ENCODE results near the gene LRRFIP1. TPM values are rescaled to one million over a fixed set of nuclear protein-coding genes. Genes with fewer than 3 reads are reported as not detected.

LRRFIP1 gene
- total RNA-seq, 3 donors from 2014 or later (not counting 1 experiment from before 2014, with no cell fraction given) = 163 to 207 (median 188) TPM

GRCh38 chr2:237695201-237695780 is 67.9 kb downstream of the LRRFIP1 start:
- H3K36me3 ChIP-seq (ENCODE audit: control insufficient read depth, insufficient read depth, low read length) = no peaks in the 10 kb centered on the region
- WGBS (ENCODE audit: insufficient coverage) = 0% methylated on average over 4 of the region's 7 CpGs
- no peaks in the 10 kb centered on the region for H3K9me3 ChIP-seq (ENCODE audit: control insufficient read depth, insufficient read depth, low read length)
- Mint-ChIP-seq H3K36me3 (no peaks in the 10 kb centered on the region), H3K4me1 (peaks cover 73 to 79% of the 10 kb centered on the region in 2 donors), H3K27me3 (ENCODE audit: low read depth in 2 of 2) (no peaks in the 10 kb centered on the region), H3K4me3 (peak overlapping the region; percentile 98), H3K27ac (peak overlapping the region; percentile 95 to 99), H3K9me3 (no peaks in the 10 kb centered on the region)
- H3K4me1 ChIP-seq (ENCODE audit: control insufficient read depth, insufficient read depth, low read length) = peaks cover 68% of the 10 kb centered on the region
- no peaks in the 10 kb centered on the region for H3K27me3 ChIP-seq (ENCODE audit: control insufficient read depth, insufficient read depth, low read length)
- ATAC-seq (peak in 1 of 3 donors; percentile 1), DNase-seq (peak in 1 of 2 donors; percentile 79)
- intact Hi-C loops (cut with micrococcal nuclease) = loop anchor here (5.0 to 10.0 kb wide), 2 partner anchors 37 to 210 kb away; no protein-coding TSS in a partner anchor
- H3K27ac ChIP-seq (ENCODE audit: low read length) = peak overlapping the region; percentile 93
- TF ChIP-seq CTCF (IDR thresholded peaks at IDR 0.05) = no peak
- peak overlapping the region; percentile 76 for H3K4me3 ChIP-seq (ENCODE audit: low read length)

GRCh38 chr2:237696461-237696860 is 69.1 kb downstream of the LRRFIP1 start:
- H3K4me3 ChIP-seq (ENCODE audit: low read length) = no peak overlapping the region

GRCh38 chr2:237697586-237698357 is 70.4 kb downstream of the LRRFIP1 start:
- intact Hi-C loops (cut with micrococcal nuclease) = loop anchor here (5.0 to 10.0 kb wide), 2 partner anchors 35 to 207 kb away; no protein-coding TSS in a partner anchor
- Histone ChIP-seq H3K4me1 (ENCODE audit: control insufficient read depth, insufficient read depth, low read length) (peaks cover 83% of the 10 kb centered on the region), H3K27me3 (ENCODE audit: control insufficient read depth, insufficient read depth, low read length) (no peaks in the 10 kb centered on the region), H3K4me3 (ENCODE audit: low read length) (no peak overlapping the region), H3K36me3 (ENCODE audit: control insufficient read depth, insufficient read depth, low read length) (no peaks in the 10 kb centered on the region), H3K9me3 (ENCODE audit: control insufficient read depth, insufficient read depth, low read length) (no peaks in the 10 kb centered on the region), H3K27ac (ENCODE audit: low read length) (peak overlapping the region; percentile 4)
- H3K9me3 Mint-ChIP-seq = no peaks in the 10 kb centered on the region
- 24% methylated on average over 11 of the region's 13 CpGs for WGBS (ENCODE audit: insufficient coverage)
- H3K36me3 Mint-ChIP-seq = no peaks in the 10 kb centered on the region
- no peak for ATAC-seq
- H3K27me3 Mint-ChIP-seq (ENCODE audit: low read depth in 2 of 2) = no peaks in the 10 kb centered on the region
- peak overlapping the region; percentile 95 to 99 for H3K27ac Mint-ChIP-seq
- peak overlapping the region; percentile 67 for H3K4me3 Mint-ChIP-seq
- peak in 1 of 2 donors; percentile 59 for DNase-seq
- peaks cover 92 to 96% of the 10 kb centered on the region in 2 donors for H3K4me1 Mint-ChIP-seq
- TF ChIP-seq CTCF (IDR thresholded peaks at IDR 0.05) = no peak

More at GRCh38 chr2:237696461-237696860, 69.1 kb downstream of the LRRFIP1 start:
- Mint-ChIP-seq H3K9me3 (no peaks in the 10 kb centered on the region), H3K36me3 (no peaks in the 10 kb centered on the region), H3K4me3 (peak overlapping the region; percentile 98), H3K27me3 (ENCODE audit: low read depth in 2 of 2) (no peaks in the 10 kb centered on the region), H3K27ac (peak overlapping the region; percentile 95 to 99), H3K4me1 (peaks cover 79 to 83% of the 10 kb centered on the region in 2 donors)
- no peaks in the 10 kb centered on the region for H3K36me3 ChIP-seq (ENCODE audit: control insufficient read depth, insufficient read depth, low read length)
- peaks cover 70% of the 10 kb centered on the region for H3K4me1 ChIP-seq (ENCODE audit: control insufficient read depth, insufficient read depth, low read length)
- no peaks in the 10 kb centered on the region for H3K9me3 ChIP-seq (ENCODE audit: control insufficient read depth, insufficient read depth, low read length)
- 10% methylated on average over 5 of the region's 5 CpGs for WGBS (ENCODE audit: insufficient coverage)
- peak overlapping the region; percentile 93 for H3K27ac ChIP-seq (ENCODE audit: low read length)
- TF ChIP-seq CTCF (IDR thresholded peaks at IDR 0.05) = no peak
- DNase-seq (peak in 1 of 2 donors; percentile 64), ATAC-seq (peak; percentile 7 to 31 (median 9))
- intact Hi-C loops (cut with micrococcal nuclease) = loop anchor here (5.0 to 10.0 kb wide), 2 partner anchors 36 to 208 kb away; no protein-coding TSS in a partner anchor
- H3K27me3 ChIP-seq (ENCODE audit: control insufficient read depth, insufficient read depth, low read length) = no peaks in the 10 kb centered on the region
